Stomach (tissue), 9 donors: ENCODE results near the gene VSIG10L2. TPM values are rescaled to one million over a fixed set of nuclear protein-coding genes. Genes with fewer than 3 reads are reported as not detected.
A peak's percentile ranks its signal among the peaks of the same experiment; 100 is the strongest.

ENCODE experiments used
- DNase-seq, 2 donors: peaks; one replicate each; pipeline versions ENCODE4 v3.0.0 to v3.0.0-alpha.2; 2013 to 2019
- H3K27ac ChIP-seq, 5 donors: fragments of 200-600 bp in 4 of 5; sonication (generic) in 4 of 5; one replicate each; pipeline ENCODE4 v1.5.1; 2013 to 2019; ENCODE audit warnings: mild to moderate bottlenecking in 1 of 5, moderate library complexity in 1 of 5
- H3K27me3 ChIP-seq, 3 donors: fragments of 200-600 bp; sonication (generic); one replicate each; pipeline ENCODE4 v1.5.1; 2017 to 2019; ENCODE audit warnings: mixed run types in 1 of 3
- H3K36me3 ChIP-seq, 4 donors: fragments of 200-600 bp; sonication (generic); 1 replicate in 3 of 4; 2 replicates in 1 of 4; pipeline ENCODE4 v1.5.1; 2016 to 2019
- H3K4me1 ChIP-seq, 4 donors: fragments of 200-600 bp; sonication (generic); one replicate each; pipeline ENCODE4 v1.5.1; 2016 to 2019
- H3K4me3 ChIP-seq, 4 donors: fragments of 200-600 bp; sonication (generic) in 3 of 4; one replicate each; pipeline ENCODE4 v1.5.1; 2016 to 2019; ENCODE audit warnings: mild to moderate bottlenecking in 1 of 4
- H3K9me3 ChIP-seq, 4 donors: fragments of 200-600 bp; sonication (generic); one replicate each; pipeline ENCODE4 v1.5.1; 2016 to 2019
- EP300 ChIP-seq: sonication (generic); formaldehyde crosslinking; IDR thresholded peaks from one replicate; pipeline ENCODE4 v1.6.1; 2017; ENCODE audit warnings: antibody characterized with exemption
- POLR2A ChIP-seq, 4 donors: fragments of 450-650 bp; IDR thresholded peaks; one replicate each; pipeline ENCODE4 v1.6.1; 2016; ENCODE audit warnings: antibody characterized with exemption in 4 of 4, control low read depth in 2 of 4, mild to moderate bottlenecking in 1 of 4, moderate library complexity in 1 of 4
- POLR2AphosphoS5 ChIP-seq, 3 donors: sonication (generic); formaldehyde crosslinking; IDR thresholded peaks; one replicate each; pipeline ENCODE4 v1.6.1; 2016; ENCODE audit warnings: antibody characterized with exemption in 3 of 3
- WGBS, 5 donors: extraction: QIAGEN DNeasy Blood & Tissue Kit in 3 of 5; methylation state at CpG; one replicate each; pipeline versions ENCODE4 v1.1.5 to v1.1.7; 2013 to 2018; 5-methylcytosine and 5-hydroxymethylcytosine counted together
- intact Hi-C: fragments of 100-400 bp; cut with DNase I; formaldehyde crosslinking; loops from one replicate; pipeline ENCODE4 v1.15.1; 2023; ENCODE audit warnings: low total_unique reads
- polyA plus RNA-seq, 3 donors: library from polyadenylated mRNA; stranded (reverse); fragments of 200-250 nt; gene quantifications; one replicate each; pipeline ENCODE4 v1.2.3, GENCODE V29; 2013
- total RNA-seq, 5 donors: library from RNA; depleted of rRNA; stranded (reverse); fragments of >200 nt; gene quantifications; one replicate each; pipeline versions ENCODE4 v1.1.0 to v1.2.3, GENCODE V29; 2014 to 2016
- TF ChIP-seq, protein P1 (sequence below), 7 experiments: fragments of 450-650 bp in 4 of 7; fragments of 200-600 bp in 3 of 7; sonication (generic) in 3 of 7; IDR thresholded peaks; one replicate each; pipeline ENCODE4 v1.5.1; 2016 to 2019; ENCODE audit warnings: antibody characterized with exemption in 7 of 7, control low read depth in 2 of 7, mild to moderate bottlenecking in 1 of 7
- donor health status: healthy with polysubstance abuse.
- donor health status: Bipolar disorder and iron deficiency.
- donor health status: healthy.

Gene VSIG10L2
- total and polyA plus RNA-seq, 8 donors: 0.35 to 1.4 TPM; not detected in 6

DNA sequence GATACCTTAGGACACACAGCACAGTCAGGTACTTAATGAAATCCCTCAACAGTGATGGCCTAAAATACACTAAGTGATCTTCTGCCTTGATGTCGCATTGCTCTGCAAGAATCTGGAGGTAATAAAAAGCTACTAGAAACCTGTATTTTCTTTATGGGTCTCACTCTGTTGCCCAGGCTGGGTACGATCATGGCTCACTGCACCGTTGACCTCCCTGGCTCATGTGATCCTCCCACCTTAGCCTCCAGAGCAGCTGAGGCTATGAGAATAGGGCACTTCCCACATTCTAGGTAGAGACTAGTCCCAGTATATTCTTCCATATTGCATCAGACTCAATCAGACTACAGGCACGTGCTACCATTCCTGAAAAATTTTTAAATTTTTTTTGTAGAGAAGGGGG lies 21.7 kb downstream of the VSIG10L2 start:
- WGBS, 5 donors: 93 to 96% (median 94%) methylated on average over 4 of the region's 4 CpGs
- Histone ChIP-seq H3K27ac (no peak overlapping the region), H3K9me3 (peaks cover 0 to 9% (median 4%) of the 10 kb centered on the region in 4 donors), H3K27me3 (no peaks in the 10 kb centered on the region), H3K36me3 (peaks cover 0 to 6% (median 0%) of the 10 kb centered on the region in 4 donors), H3K4me1 (peaks cover 0 to 8% (median 3%) of the 10 kb centered on the region in 4 donors), H3K4me3 (no peak overlapping the region)
- TF ChIP-seq EP300 (no peak), POLR2AphosphoS5 (IDR thresholded peaks at IDR 0.05) (no peak), POLR2A (IDR thresholded peaks at IDR 0.05) (no peak)
- TF ChIP-seq, protein P1, sequence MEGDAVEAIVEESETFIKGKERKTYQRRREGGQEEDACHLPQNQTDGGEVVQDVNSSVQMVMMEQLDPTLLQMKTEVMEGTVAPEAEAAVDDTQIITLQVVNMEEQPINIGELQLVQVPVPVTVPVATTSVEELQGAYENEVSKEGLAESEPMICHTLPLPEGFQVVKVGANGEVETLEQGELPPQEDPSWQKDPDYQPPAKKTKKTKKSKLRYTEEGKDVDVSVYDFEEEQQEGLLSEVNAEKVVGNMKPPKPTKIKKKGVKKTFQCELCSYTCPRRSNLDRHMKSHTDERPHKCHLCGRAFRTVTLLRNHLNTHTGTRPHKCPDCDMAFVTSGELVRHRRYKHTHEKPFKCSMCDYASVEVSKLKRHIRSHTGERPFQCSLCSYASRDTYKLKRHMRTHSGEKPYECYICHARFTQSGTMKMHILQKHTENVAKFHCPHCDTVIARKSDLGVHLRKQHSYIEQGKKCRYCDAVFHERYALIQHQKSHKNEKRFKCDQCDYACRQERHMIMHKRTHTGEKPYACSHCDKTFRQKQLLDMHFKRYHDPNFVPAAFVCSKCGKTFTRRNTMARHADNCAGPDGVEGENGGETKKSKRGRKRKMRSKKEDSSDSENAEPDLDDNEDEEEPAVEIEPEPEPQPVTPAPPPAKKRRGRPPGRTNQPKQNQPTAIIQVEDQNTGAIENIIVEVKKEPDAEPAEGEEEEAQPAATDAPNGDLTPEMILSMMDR (IDR thresholded peaks at IDR 0.05): no peak
- intact Hi-C loops: no loop called here
- no peak for DNase-seq

- TF ChIP-seq EP300 (no peak), POLR2A (IDR thresholded peaks at IDR 0.05) (no peak), POLR2AphosphoS5 (IDR thresholded peaks at IDR 0.05) (no peak)
- TF ChIP-seq, protein P1 (IDR thresholded peaks at IDR 0.05): no peak
- no peak overlapping the region for H3K27ac ChIP-seq
- peaks cover 0 to under 1% (median 0%) of the 10 kb centered on the region in 4 donors for H3K36me3 ChIP-seq
- intact Hi-C loops: no loop called here
- WGBS, 5 donors: 29 to 42% (median 32%) methylated on average over 7 of the region's 7 CpGs
- peak in 1 of 2 donors; percentile 28 for DNase-seq
- H3K9me3 ChIP-seq: peaks cover 0 to under 1% (median 0%) of the 10 kb centered on the region in 4 donors
- peaks cover 0 to 8% (median 3%) of the 10 kb centered on the region in 4 donors for H3K4me1 ChIP-seq
- no peak overlapping the region for H3K4me3 ChIP-seq
- no peaks in the 10 kb centered on the region for H3K27me3 ChIP-seq
Measured at GRCh38 chr11:125968354-125968753, 22.5 kb downstream of the VSIG10L2 start.

DNA sequence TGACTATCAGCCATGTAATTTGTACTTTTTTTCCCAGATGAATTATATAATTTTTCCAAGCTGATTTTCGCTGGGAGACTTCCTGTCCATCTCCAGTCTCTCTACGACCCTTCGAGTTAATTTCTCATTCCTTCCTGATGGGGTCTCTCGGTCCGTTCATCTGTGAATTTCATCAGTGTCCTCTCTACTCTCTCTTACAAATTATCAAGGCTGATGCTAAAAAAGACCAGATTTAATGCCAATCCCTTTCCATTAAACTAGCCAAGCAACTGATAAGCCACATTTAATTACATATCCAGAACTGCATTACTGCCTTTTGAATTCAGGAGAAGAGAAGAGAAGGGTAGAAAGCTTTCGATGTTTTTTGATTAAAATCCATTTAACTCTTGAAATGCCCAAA lies 25.8 kb downstream of the VSIG10L2 start:
- no peak overlapping the region for H3K27ac ChIP-seq
- H3K36me3 ChIP-seq: no peaks in the 10 kb centered on the region
- H3K27me3 ChIP-seq: no peaks in the 10 kb centered on the region
- H3K4me1 ChIP-seq: peaks cover 0 to 8% (median 3%) of the 10 kb centered on the region in 4 donors
- TF ChIP-seq POLR2AphosphoS5 (IDR thresholded peaks at IDR 0.05): no peak
- TF ChIP-seq, protein P1 (IDR thresholded peaks at IDR 0.05): no peak
- TF ChIP-seq POLR2A (IDR thresholded peaks at IDR 0.05): no peak
- TF ChIP-seq EP300: no peak
- no peak overlapping the region for H3K4me3 ChIP-seq
- intact Hi-C loops: no loop called here
- H3K9me3 ChIP-seq: no peaks in the 10 kb centered on the region
- peak in 1 of 2 donors; percentile 35 for DNase-seq
- 69 to 81% (median 72%) methylated on average over 6 of the region's 6 CpGs for WGBS, 5 donors

DNA sequence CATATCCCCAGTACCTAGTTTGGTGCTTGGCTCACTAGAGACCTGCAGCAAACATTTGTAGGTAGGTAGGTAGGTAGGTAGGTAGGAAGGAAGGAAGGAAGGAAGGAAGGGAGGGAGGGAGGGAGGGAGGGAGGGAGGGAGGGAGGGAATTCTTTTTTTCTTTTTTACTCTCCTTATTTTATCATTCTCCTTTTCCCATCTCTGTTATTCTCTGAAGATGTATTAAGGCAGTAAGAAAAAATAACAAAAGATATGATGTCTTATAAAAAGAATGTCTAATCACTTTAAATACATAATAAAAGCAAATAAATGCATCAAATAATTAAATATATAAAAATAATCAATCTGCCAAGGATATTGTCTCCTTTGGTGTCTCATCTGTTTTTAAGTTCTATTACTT lies 28.4 kb downstream of the VSIG10L2 start:
- H3K36me3 ChIP-seq: no peaks in the 10 kb centered on the region
- no peaks in the 10 kb centered on the region for H3K4me1 ChIP-seq
- TF ChIP-seq, protein P1 (IDR thresholded peaks at IDR 0.05): no peak
- no peak for TF ChIP-seq POLR2A (IDR thresholded peaks at IDR 0.05)
- TF ChIP-seq EP300: no peak
- no peak for TF ChIP-seq POLR2AphosphoS5 (IDR thresholded peaks at IDR 0.05)
- H3K27ac ChIP-seq: no peak overlapping the region
- no peak for DNase-seq
- H3K27me3 ChIP-seq: no peaks in the 10 kb centered on the region
- no peak overlapping the region for H3K4me3 ChIP-seq
- no peaks in the 10 kb centered on the region for H3K9me3 ChIP-seq
- intact Hi-C loops: no loop called here
